ENCODE data around the gene TMEM101. TPM values are rescaled to one million over a fixed set of nuclear protein-coding genes. Genes with fewer than 3 reads are reported as not detected.
"Not testable (repeated sequence)": the region's sequence is repeated elsewhere in the genome, so short reads cannot be mapped to it uniquely, and the experiment has no call there.

TMEM101 gene
- 20.7 TPM for total RNA-seq
- long read RNA-seq, transcript TMEM101-201 (4 exons, 1,536 nt) = major isoform, 64 of 73 reads
- long read RNA-seq, partial matches to known transcripts = 7 of 73 reads
- long read RNA-seq, other reads (novel, unspliced or antisense) = 2 of 73 reads

DNA sequence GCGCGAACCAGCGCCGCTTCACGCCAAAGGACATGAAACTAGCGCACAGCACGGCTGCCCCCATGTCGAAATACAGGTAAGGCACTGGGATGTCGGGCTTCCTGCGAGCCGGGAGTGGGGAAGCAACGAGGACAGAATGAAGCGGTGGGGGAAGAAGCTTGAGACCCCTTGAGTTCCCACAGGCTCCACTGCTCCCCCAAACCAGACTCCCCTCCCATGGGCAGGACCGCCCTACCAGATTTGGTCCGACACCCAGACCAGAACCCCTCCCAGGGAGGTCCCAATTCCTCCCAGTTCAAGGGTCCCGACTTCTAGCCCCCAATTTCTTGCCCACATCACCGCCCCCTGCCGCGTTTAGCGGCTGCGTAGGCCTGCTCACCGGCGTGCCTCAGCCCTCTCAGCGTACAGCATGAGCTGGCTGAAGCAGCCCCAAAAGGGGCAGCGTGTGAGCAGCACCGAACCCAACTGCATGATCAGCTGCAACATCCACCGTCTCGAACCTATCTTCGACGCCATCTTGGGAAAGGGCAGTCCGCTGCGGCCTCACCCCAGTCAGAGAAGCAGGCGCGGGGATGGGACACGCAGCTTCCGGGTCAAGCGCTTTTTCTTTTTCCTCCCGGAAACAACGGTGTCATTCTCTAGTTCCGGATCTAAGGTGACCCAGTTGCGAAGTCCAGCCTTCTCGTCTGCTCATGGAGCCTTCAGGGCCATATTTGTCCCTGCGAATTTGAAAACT lies at the start of gene TMEM101:
Gene TMEM101, minus strand, starts transcription at position 527 of the 736 bp plus-strand sequence. Its CDS starts 11 bp downstream, at position 516.
- DNase-seq (peak; percentile 92), ATAC-seq (peak; percentile 87)
- intact Hi-C loops (cut with micrococcal nuclease) = no loop called here

- DNase-seq (no peak), ATAC-seq (no peak)
- intact Hi-C loops (cut with micrococcal nuclease) = loop anchor here (10.0 kb wide), 1 partner anchor 61 kb away; the partner anchor contains the start of gene HDAC5
These were observed 49.2 kb upstream of the TMEM101 start for GRCh38 chr17:44063704-44064639.

- ATAC-seq (no peak), DNase-seq (no peak)
- intact Hi-C loops (cut with micrococcal nuclease) = loop anchor here (10.0 kb wide), 1 partner anchor 62 kb away; the partner anchor contains the start of gene HDAC5
These were observed 48.1 kb upstream of the TMEM101 start for GRCh38 chr17:44062871-44063270.

DNA sequence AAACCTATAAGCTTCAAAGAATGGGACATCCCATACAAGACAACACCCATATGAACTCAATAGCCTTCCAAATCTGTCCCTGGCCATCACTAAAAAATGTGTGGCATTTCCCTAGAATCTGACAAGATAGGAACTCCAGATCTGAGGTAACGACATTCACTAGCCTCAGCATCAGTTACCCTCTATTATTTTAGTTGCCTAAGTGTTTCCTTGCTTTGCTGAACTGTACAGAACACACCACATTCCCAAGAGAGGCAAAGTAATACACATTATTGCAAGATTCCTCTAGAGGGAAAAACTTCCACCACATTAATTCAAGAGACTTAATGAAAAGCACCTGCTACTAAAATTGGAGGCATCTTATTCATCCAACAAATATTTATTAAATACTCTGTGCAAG lies 46.7 kb upstream of the TMEM101 start:
- intact Hi-C loops (cut with micrococcal nuclease) = loop anchor here (10.0 kb wide), 1 partner anchor 63 kb away; the partner anchor contains the start of gene HDAC5
- DNase-seq (no peak), ATAC-seq (no peak)

GRCh38 chr17:44059101-44059892 lies 44.5 kb upstream of the TMEM101 start:
- DNase-seq (no peak), ATAC-seq (no peak)
- intact Hi-C loops (cut with micrococcal nuclease) = no loop called here

GRCh38 chr17:44053125-44053872 lies 38.5 kb upstream of the TMEM101 start:
- intact Hi-C loops (cut with micrococcal nuclease) = no loop called here
- peak; percentile 49 for DNase-seq
- peak; percentile 92 for ATAC-seq

GRCh38 chr17:44049294-44050060 lies 34.7 kb upstream of the TMEM101 start:
- intact Hi-C loops (cut with micrococcal nuclease) = no loop called here
- ATAC-seq (no peak), DNase-seq (no peak)

DNA sequence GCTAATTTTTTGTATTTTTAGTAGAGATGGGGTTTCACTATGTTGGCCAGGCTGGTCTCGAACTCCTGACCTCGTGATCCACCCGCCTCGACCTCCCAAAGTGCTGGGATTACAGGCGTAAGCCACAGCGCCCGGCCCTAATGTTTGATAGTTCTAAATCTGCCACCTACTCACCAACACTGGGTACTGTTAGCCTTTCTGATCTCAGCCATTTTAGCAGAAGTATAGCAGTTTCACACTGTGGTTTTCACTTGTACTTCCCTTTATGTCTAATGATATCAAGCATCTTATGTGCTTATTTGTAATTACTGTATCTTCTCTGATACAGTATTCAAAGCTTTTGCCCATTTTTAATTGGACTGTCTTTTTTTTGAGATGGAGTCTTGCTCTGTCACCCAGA lies 32.1 kb upstream of the TMEM101 start:
- ATAC-seq; intact Hi-C loops (cut with micrococcal nuclease); DNase-seq: not testable (repeated sequence)

DNA sequence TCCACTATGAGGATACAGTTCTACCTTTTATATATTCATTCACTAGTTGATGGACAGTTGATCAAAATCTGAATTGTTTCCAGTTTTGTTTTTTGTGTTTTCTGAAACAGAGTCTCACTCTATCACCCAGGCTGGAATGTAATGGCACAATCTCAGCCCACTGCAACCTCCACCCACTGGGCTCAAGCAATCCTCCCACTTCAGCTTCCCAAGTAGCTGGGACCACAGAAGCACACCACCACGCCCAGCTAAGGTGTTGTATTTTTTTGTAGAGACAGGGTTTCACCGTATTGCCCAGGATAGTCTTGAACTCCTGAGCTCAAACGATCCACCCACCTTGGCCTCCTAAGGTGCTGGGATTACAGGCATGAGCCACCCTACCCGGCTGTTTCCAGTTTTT lies 30.7 kb upstream of the TMEM101 start:
- ATAC-seq = no peak
- intact Hi-C loops (cut with micrococcal nuclease) = no loop called here
- no peak for DNase-seq

GRCh38 chr17:44044071-44044470 lies 29.3 kb upstream of the TMEM101 start:
- no peak for ATAC-seq
- intact Hi-C loops (cut with micrococcal nuclease) = no loop called here

GRCh38 chr17:44043272-44043696 lies 28.5 kb upstream of the TMEM101 start:
- DNase-seq (no peak), ATAC-seq (peak; percentile 12)
- intact Hi-C loops (cut with micrococcal nuclease) = no loop called here

More at GRCh38 chr17:44044071-44044470, 29.3 kb upstream of the TMEM101 start:
- DNase-seq = no peak

- ATAC-seq (peak; percentile 48), DNase-seq (no peak)
- intact Hi-C loops (cut with micrococcal nuclease) = no loop called here
These were observed 25.3 kb upstream of the TMEM101 start for GRCh38 chr17:44039829-44040635.

GRCh38 chr17:44038604-44039011 lies 23.8 kb upstream of the TMEM101 start:
- no peak for DNase-seq
- intact Hi-C loops (cut with micrococcal nuclease) = no loop called here

DNA sequence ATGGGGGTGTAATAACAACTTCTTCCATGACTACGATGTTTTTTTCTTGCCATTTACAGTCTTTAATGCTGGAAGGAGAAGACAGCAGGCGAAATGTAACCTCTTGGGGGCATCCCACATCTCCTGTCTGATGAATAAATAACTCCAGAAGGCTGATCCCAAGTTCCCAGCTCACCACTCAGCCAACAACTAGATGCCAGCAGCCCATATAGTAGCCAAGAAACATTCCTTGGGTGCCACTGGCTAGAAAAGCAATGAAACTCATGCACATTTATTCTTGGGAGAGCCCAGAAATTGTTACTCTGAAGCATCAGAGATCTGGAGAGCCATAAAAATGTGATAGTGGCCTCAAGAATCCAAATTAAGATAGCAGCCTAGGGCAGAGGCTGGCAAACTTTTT lies 22.7 kb upstream of the TMEM101 start:
- intact Hi-C loops (cut with micrococcal nuclease) = no loop called here
- DNase-seq (no peak), ATAC-seq (no peak)

More at GRCh38 chr17:44038604-44039011, 23.8 kb upstream of the TMEM101 start:
- peak; percentile 17 for ATAC-seq

- DNase-seq; intact Hi-C loops (cut with micrococcal nuclease): not testable (repeated sequence)
- peak; percentile 52 for ATAC-seq
These were observed 19.9 kb upstream of the TMEM101 start for GRCh38 chr17:44034688-44035087.

DNA sequence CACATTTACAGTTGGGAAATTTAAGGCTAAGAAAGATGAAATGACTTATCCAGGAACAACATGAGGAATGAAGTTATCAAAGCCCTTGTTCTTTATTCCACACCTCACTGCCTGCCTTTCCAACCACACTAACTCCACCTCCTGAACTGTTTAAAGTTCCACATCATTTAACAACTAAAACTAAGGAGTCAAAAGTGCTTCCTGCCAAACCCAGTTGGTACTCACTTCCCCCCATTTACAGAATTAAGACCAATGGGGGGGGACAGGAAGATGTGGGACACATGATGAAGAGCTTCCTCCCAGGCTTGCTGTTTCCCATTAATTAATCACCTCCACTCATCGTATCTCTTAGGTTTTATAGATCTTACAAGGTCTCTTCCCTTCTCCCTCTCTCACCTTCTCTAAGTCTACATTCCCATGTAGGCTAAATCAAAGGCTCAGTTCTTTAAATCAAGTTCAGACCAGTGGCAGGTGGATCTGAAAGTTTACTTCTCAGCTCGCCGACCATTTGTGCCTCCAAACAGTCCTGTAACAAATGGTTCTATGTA lies 19.2 kb upstream of the TMEM101 start:
- intact Hi-C loops (cut with micrococcal nuclease) = no loop called here
- DNase-seq (no peak), ATAC-seq (no peak)
